ENCODE data around the gene MT1H. TPM values are rescaled to one million over a fixed set of nuclear protein-coding genes. Genes with fewer than 3 reads are reported as not detected.

Gene MT1H
- total RNA-seq, 4 donors from 2014 or later: 5.7 TPM; not detected in 3

DNA sequence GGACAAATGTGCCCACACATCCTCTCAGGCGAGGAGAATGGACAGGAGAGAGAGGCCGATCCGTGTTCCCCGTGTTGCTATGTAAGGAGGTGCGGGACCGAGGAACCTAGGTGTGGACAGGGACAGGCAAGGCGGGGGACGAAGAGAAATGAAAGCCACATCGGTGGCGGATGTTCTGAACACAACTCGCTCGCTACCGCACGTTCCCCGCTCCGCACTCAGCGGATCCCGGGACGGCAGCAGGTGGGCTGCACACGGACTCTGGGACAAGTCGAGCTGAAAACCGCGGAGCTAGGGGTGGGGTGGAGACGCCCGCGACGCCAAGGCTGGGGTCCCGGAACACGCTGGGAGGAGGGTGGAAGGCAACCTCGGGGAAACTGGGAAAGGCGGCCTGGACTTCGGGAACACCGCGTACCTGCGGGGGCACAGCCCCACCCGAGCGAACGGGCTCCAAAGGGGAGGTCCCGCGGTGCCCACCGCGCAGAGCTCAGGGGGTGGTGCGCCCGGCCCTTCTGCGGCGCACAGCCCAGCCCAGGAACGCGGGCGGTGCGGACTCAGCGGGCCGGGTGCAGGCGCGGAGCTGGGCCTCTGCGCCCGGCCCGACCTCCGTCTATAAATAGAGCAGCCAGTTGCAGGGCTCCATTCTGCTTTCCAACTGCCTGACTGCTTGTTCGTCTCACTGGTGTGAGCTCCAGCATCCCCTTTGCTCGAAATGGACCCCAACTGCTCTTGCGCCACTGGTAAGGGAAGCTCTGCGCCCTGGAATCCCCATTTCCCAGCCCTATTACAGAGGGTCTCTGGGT, 44.3 kb upstream of the MT1H start, which contains the start of gene MT1E:
TSS of gene MT1E (plus strand) at position 642 of the 803 bp plus-strand sequence. CDS start at position 713, 71 bp downstream.
- intact Hi-C loops (cut with DNase I): no loop called here

DNA sequence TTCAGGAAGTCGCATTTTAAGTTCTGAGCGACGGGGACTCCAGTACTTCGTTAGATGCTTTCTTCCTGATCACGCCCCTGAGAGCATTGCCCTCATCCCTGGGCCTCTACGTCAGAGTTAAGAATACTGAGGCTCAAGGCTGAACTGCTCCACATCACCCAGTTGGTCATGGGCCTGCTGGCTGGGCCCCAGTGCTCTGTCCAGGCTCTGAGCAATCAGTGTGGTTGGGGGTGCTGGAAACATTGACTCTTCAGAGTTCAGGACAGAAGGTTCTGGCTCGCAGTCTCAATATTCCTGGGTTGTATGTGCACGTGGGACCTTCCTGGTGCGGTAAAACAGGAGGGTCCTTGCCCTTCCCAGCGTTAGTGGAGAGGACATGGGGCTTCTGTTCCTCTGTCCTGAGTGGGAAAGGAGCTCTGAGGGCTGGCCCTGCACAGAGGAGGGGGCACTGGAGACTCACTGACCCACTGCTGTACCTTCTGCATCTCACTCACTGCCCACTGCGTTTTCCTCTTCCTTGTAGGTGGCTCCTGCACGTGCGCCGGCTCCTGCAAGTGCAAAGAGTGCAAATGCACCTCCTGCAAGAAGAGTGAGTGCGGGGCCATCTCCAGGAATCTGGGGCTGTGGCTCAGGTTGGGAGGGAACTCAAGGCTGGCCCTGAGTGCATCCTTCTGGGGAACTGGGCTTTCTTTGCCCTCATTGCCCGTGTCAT, 43.5 kb upstream of the MT1H start:
- peaks cover 6 to 33% (median 9%) of the 10 kb centered on the region in 3 donors for H3K4me1 ChIP-seq
- peaks cover 0 to 12% (median 0%) of the 10 kb centered on the region in 4 donors for H3K27me3 ChIP-seq
- peak overlapping the region; percentile 79 to 96 (median 90) for H3K27ac ChIP-seq
- intact Hi-C loops (cut with DNase I): no loop called here
- no peak for DNase-seq
- H3K36me3 ChIP-seq: no peaks in the 10 kb centered on the region
- TF ChIP-seq POLR2A (IDR thresholded peaks at IDR 0.05): no peak
- TF ChIP-seq, protein P1, sequence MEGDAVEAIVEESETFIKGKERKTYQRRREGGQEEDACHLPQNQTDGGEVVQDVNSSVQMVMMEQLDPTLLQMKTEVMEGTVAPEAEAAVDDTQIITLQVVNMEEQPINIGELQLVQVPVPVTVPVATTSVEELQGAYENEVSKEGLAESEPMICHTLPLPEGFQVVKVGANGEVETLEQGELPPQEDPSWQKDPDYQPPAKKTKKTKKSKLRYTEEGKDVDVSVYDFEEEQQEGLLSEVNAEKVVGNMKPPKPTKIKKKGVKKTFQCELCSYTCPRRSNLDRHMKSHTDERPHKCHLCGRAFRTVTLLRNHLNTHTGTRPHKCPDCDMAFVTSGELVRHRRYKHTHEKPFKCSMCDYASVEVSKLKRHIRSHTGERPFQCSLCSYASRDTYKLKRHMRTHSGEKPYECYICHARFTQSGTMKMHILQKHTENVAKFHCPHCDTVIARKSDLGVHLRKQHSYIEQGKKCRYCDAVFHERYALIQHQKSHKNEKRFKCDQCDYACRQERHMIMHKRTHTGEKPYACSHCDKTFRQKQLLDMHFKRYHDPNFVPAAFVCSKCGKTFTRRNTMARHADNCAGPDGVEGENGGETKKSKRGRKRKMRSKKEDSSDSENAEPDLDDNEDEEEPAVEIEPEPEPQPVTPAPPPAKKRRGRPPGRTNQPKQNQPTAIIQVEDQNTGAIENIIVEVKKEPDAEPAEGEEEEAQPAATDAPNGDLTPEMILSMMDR (IDR thresholded peaks at IDR 0.05): no peak
- H3K4me3 ChIP-seq: peak overlapping the region; percentile 43 to 81 (median 66)
- WGBS, 2 donors: 16 to 42% methylated on average over 6 to 8 of the region's 16 CpGs
- no peaks in the 10 kb centered on the region for H3K9me3 ChIP-seq

More for the DNA sequence above, 44.3 kb upstream of the MT1H start, which contains the start of gene MT1E:
- Histone ChIP-seq H3K9me3 (no peaks in the 10 kb centered on the region), H3K27me3 (peaks cover 0 to 10% (median 0%) of the 10 kb centered on the region in 4 donors), H3K27ac (peak within 1 kb of the TSS; percentile 79 to 96 (median 90)), H3K36me3 (no peaks in the 10 kb centered on the region), H3K4me3 (peak within 1 kb of the TSS; percentile 43 to 81 (median 66)), H3K4me1 (peaks cover 6 to 33% (median 9%) of the 10 kb centered on the region in 3 donors)
- WGBS, 2 donors: 4 to 9% methylated on average over 12 to 15 of the region's 62 CpGs
- peak in 3 of 4 donors; percentile 13 to 89 (median 88) for TF ChIP-seq POLR2A (IDR thresholded peaks at IDR 0.05)
- TF ChIP-seq, protein P1 (IDR thresholded peaks at IDR 0.05): no peak
- DNase-seq: no peak

DNA sequence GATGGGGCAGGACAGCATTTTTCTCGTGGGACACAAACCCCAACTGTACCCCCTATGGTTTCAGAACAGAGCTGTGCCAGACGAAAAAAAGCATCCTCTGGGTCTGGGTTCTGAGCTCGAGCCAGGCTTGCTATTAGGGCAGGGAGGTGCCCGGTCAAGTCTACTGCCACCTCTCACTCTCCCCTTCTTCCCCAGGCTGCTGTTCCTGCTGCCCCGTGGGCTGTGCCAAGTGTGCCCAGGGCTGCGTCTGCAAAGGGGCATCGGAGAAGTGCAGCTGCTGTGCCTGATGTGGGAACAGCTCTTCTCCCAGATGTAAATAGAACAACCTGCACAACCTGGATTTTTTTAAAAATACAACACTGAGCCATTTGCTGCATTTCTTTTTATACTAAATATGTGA, 42.9 kb upstream of the MT1H start:
- DNase-seq: no peak
- intact Hi-C loops (cut with DNase I): no loop called here
- Histone ChIP-seq H3K36me3 (no peaks in the 10 kb centered on the region), H3K27me3 (peaks cover 0 to 15% (median 0%) of the 10 kb centered on the region in 4 donors), H3K4me3 (peak overlapping the region; percentile 43 to 81 (median 66)), H3K27ac (peak overlapping the region; percentile 79 to 96 (median 90)), H3K4me1 (peaks cover 6 to 36% (median 9%) of the 10 kb centered on the region in 3 donors), H3K9me3 (no peaks in the 10 kb centered on the region)
- 29 to 33% methylated on average over 1 to 6 of the region's 7 CpGs for WGBS, 2 donors
- no peak for TF ChIP-seq POLR2A (IDR thresholded peaks at IDR 0.05)
- TF ChIP-seq, protein P1 (IDR thresholded peaks at IDR 0.05): no peak

DNA sequence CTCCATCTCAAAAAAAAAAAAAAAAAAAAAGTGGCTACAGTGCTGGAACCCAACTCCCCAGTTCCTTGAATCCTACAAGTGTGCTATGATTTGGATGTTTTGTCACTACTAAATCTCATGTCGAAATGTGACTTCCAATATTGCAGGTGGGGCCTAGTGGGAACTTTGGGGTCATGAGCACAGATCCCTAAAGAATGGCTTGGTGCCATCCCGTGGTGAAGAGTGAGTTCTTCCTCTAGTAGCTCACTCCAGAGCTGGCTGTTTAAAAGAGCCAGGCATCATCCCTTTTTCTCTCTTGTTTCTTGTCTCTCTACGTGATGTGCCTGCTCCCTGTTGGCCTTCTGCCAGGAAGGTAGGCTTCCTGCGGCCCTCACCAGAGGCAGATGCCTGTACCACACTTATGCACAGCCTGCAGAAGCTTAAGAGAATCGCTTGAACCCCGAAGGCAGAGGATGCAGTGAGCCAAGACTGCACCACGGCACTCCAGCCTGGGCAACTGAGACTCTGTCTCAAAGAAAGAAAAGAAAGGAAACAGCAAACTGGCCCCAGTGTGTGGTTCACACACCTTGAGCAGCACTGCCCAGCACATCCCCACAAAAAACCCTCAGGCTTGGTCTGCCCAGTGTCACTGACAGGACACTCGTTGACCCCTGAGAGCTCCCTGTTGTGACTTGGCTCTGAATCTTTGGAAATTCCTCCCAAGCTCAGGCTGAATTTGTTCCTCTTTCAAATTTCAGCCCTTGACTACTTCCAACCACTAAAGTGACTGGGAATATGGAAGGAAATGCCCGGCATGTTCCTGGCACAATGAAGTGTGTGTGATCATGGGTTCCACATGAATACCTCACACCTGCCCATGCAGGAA, 40.9 kb upstream of the MT1H start:
- WGBS, 2 donors: 49 to 58% methylated on average over 7 to 8 of the region's 9 CpGs
- intact Hi-C loops (cut with DNase I): no loop called here
- H3K27ac ChIP-seq: peak overlapping the region in 3 of 4 donors; percentile 3 to 45 (median 39)
- no peaks in the 10 kb centered on the region for H3K9me3 ChIP-seq
- no peak for DNase-seq
- H3K27me3 ChIP-seq: peaks cover 0 to 35% (median 0%) of the 10 kb centered on the region in 4 donors
- no peak overlapping the region for H3K4me3 ChIP-seq
- no peaks in the 10 kb centered on the region for H3K36me3 ChIP-seq
- TF ChIP-seq, protein P1 (IDR thresholded peaks at IDR 0.05): no peak
- no peak for TF ChIP-seq POLR2A (IDR thresholded peaks at IDR 0.05)
- peaks cover 18 to 56% (median 21%) of the 10 kb centered on the region in 3 donors for H3K4me1 ChIP-seq

Data from esophagus squamous epithelium (tissue), 5 donors.